GM19328 (cell line): Measurements from ENCODE around the gene SRMS.
"Not testable (repeated sequence)": the region's sequence is repeated elsewhere in the genome, so short reads cannot be mapped to it uniquely, and the experiment has no call there.

Experiments used
- ATAC-seq: cut with Tn5 transposase; IDR thresholded peaks from one replicate; pipeline ENCODE4 v1.9.1; 2021; ENCODE audit warnings: mild to moderate bottlenecking, moderate library complexity; ENCODE audit not compliant: unreplicated experiment

The SRMS gene

GRCh38 chr20:63579017-63579694 lies 31.6 kb upstream of the SRMS start:
- ATAC-seq: no peak

DNA sequence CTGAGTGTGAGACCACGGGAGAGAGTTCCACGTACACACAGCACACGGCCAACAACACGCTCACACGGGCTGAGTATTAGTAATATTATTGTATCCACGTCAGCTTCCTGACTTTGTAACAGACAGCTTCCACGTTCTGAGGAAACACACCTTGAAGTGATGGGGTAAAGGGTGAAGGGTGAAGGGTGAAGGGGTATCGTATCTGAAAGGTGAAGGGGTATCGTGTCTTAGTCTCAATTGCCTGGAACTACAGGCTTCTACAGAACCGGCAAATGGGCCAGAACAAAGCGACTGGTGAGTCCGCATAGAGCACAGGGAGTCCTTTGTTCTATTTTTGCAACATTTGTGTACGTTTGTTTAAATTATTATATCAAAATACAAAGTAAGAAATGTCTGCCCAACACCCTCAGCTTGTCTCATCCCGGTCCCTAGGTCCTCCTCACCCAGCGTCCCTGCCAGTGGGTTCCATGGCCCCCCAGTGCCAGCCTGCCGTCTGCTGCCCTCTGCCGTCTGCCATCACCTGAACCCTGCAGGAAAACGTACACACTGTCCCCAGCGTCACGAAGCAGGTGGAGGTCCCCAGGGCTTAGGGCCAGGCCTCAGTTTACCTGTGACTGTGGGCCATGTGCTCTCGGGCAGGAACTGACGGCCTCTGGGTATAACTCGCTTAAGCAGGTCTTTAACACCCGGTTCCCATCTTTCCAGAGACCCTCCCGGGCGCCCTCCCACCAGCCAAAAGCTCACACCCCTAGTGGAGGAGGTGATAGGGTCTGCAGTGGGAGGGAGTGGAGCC lies 30.9 kb upstream of the SRMS start:
- ATAC-seq: no peak

DNA sequence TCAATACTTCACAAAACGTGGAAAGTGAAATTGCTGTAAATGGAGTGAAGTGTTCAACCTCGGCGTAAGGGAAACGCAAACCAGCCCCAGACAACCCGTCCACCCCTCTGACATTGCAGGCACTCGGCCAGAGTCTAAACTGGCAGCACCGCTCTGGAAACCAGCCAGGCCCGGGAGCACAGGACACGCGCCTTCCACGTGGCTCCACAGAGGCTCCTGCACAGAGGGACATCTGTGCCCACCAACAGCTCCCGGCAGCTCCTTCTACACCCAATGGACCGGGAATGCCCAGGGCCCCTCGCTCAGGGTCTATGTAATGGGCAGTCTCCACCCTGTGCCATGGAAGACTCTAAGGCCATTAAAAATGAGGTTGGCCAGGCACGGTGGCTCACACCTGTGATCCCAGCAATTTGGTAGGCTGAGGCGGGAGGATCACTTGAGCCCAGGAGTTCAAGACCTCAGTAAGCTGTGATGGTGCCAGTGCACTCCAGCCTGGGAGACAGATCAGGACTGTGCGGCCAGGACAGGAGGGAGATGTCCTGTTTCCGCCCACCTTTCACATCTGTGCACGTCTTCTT lies 29.9 kb upstream of the SRMS start:
- no peak for ATAC-seq

- no peak for ATAC-seq
Measured at GRCh38 chr20:63576311-63576710, 28.8 kb upstream of the SRMS start.

DNA sequence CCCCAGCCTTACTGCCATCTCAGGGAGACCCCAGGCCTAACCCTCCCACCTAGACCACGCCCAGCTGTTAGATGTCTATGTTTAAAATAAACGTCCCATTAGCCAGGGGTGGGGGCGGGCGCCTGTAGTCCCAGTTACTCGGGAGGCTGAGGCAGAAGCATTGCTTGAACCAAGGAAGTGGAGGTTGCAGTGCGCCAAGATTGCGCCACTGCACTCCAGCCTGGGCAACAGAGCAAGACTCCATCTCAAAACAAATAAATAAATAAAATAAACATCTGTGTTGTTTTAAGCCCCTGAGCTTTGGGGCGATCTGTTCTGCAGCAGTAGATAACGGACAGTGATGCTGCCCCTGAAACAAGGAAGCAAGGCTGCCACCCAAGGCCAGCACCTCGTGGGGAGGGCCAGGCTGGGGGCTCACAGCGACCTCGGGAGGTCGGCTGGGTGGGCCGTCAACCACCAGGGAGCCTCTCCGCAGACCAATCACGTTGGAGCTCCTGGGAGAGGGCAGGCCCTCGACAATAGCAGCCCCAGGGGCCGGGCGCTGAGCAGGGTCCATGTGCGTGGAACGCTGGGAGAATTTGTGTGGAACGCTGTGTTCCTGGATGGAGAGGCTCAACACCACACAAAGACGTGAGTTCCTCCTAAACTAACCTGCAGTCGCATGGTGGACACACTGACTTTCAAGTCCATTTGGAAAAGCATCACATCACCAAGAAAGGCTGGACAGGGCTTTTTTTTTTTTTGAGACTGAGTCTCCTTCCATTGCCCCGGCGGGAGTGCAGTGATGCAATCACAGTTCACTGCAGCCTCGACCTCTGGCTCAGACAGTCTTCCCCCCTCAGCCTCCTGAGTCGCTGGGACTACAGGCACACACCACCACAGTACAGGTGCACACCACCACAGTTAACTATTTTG lies 27.5 kb upstream of the SRMS start:
- no peak for ATAC-seq

GRCh38 chr20:63574156-63574828 lies 26.7 kb upstream of the SRMS start, which contains the start of gene HELZ2:
HELZ2 (minus strand) TSS chr20:63574239; CDS start chr20:63572385, 1,854 bp downstream.
- no peak for ATAC-seq

DNA sequence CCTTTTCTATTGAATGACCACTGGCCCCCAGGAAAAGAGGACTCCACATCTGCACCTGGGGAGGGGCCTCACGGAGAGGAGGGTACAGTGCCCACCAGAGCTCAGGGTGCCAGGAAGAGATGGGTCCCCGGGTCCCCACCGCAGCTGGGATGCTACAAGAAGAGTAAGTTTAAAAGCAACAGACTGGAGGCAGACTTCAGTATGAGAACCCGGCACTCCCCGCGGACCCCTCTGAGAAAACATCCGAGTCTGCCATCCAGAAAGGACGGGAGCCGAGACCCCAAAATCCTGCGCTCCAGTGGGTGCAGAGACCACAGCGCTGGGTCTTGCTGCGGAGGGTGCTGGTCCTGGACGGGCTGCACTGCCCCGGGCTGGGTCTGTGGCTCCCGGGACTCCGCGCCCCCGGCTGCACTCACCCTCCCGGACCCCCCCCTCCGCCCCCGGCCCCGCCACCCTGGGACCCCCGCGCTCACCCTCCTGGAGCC lies 26.1 kb upstream of the SRMS start:
- no peak for ATAC-seq

DNA sequence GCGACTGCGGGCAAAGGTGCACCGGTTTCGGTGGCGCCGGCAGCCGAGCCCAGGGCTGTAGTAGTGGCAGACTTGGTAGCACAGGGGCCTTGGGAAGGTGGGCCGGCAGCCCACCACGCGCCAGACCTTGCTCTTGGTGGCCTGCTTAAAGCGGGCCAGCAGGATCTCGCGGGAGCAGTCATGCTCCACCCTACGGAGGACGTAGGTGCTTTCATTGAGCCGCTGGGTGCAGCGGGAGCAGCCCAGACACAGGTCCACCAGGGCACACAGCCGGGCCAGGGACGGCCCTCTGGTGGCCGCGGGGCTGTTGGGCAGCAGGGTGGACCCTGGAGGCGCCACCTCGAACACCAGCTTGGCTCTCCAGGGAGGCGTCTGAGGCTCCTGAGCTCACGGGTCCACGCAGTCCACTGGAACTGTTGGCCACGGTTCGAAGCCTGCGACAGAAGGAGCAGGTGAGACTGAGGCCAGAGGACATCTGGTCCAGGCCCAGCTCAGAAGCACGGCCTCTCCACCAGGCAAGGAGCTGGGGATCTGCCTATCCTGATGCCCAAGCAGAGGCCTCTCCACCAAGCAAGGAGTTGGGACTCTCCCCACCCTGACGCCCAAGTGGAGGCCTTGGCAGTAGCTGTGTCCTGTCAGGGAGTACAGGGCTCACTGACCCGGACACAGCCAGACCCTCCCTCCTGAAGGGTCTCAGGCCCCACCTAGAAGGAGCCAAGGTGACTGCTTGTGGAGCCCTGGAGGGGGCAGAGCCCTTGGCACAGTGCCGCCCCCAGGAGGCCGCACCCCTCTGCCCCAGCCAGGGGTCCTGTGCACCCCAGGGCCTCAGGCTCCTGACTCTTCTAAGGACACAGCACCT lies 25.5 kb upstream of the SRMS start:
- ATAC-seq: no peak

DNA sequence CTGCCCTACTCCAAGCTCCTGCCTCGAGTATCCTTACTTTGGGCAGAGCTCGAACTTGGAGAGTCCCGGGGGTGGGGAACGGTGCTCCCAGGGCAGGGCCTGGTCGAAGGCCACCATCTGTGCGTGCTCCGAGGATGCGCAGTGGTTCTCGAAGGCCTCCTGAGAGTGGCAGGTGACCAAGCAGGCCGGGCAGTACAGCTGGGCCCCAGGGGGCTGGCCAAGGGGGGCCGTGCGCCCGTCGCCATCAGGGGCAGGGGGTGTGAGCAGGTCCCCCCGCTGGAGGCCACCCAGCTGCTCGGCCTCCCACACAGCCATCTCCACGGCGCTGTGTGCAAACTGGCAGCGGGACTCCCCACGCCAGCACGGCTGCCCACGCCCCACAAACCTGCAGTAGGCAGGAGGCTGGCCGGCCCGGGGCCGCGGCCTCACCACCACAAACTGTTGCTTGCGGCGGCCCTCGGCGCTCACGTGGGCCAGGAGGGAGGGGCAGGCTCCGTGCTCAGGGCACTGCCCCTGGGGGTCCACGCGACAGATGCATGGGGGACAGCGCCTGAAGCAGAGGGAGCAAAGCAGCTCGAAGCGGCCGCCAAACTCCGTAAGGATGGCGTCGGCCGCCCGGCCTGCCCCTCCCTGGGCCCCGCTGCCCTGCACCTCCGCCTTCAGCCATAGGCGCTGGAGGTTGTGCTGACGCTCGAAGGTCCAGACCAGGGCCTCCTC lies 24.7 kb upstream of the SRMS start:
- ATAC-seq: no peak

- ATAC-seq: not testable (repeated sequence)
Measured at GRCh38 chr20:63571087-63571478, 23.5 kb upstream of the SRMS start.

DNA sequence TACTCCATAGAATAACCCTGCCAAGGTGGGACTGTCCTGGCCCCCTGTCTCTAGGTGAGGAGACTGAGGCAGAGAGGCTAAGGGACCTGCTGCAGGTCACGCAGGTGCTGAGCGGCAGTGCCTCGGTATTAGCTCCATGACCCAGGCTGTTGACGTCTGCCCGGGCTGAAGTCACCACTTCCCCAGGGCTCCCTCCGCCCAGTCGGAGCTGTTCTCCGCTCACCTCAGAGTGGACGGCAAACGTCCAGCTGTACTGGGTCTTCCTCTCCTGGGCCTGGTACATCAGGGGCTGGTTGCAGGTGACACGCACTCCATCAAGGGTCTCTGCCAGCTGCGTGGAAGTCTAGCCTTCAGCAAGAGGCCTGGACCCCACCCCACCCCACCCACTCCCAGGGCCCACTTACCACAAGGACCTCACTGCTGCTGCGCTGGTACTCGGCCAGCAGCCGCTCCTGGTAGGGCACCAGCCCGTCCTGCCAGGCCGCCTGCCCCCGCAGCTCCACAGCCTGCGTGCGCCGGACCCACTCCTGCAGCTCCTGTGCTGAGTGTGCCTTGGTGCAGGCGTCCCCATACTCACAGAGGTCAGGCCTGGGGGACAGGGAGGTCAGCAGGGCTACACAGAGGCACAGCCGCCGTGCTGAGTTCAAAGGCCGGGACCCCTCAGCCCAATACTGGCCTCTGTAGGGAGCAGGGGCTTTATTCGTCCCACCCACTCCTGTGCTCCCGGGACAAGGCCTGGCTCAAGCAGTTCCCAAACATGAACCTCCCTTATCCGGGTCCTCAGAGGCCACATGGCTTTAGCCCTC lies 22.9 kb upstream of the SRMS start:
- ATAC-seq: no peak

DNA sequence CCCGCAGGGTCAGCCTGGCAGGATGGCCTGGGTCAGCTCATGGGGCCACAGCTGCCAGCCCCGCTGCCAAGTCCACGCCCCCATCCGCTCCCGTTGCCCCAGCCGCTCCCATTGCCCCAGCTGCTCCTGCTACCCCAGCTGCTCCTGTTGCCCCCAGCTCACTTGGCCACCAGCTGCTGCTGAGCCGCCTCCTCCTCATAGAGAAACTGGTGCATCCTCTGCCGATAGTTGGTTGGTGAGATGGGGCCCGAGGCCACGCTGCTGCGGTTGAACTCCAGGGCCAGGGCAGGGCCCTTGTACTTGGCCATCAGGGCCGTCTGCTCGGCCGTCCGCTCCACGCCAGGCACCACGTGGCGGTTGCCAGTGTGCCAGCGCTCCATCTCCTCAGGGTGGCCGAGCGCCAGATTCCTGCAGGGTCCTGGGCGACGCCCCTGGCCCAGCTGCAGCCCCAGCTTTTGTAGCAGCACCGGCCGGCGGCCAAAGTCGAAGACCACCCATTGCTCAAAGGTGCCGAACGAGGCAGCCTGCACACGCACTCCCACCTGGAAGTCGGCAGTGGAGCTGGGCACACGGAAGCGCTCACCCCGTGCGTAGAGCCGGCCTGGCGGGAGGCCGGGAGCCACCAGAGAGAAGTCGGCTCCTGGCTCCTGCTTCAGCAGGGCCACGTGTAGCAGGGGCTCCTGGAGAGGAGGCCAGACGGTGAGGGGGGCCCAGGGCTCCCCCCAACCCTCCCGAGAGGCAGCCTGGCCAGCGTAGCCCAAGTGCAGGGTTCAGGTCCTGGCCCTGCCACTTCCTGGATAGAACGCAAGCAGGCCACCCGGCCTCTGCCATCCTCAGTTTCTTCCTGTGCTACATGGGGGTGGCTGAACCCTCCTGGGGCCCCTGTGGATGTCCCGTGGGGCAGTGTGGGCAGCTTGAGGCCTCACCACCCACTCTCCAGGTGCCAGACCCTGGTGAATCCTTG lies 21.7 kb upstream of the SRMS start:
- no peak for ATAC-seq

DNA sequence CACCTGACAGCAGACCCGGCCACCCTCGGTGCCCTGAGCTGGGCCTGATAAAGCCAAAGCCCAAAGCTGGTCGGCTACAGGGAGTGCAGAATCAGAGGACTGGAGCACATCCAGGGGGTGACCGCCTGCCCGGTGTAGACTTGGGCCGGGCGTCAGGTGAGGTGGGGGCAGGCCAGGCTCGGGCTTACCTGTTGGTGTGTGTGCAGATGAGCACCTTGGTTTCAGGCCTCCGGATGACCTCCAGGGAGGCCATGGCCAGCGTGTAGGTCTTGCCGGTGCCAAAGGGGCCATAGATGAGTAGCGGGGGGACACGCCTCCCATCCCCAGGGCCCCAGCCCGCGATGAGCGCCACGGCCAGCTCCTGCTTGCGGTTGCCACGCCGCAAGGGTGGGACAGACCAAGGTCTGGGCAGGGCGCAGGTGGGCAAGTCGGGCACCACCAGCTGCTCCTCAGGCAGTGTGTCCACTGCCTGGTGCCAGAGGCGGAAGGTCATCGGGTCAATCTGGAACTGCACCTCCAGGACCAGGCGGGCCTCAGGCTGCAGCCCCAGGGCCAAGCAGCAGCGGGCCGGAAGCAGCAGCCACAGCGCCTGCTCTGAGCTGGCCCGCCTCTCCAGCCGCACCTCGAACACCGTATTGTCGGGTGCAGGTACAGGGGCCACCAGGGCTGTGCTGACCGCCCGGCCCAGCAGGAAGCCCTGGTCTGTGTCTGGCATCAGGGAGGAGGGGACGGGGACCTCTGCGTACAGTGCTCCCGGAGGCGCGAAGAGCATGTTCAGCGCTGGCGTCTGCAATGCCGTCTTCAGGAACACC lies 20.8 kb upstream of the SRMS start:
- peak; percentile 18 for ATAC-seq

DNA sequence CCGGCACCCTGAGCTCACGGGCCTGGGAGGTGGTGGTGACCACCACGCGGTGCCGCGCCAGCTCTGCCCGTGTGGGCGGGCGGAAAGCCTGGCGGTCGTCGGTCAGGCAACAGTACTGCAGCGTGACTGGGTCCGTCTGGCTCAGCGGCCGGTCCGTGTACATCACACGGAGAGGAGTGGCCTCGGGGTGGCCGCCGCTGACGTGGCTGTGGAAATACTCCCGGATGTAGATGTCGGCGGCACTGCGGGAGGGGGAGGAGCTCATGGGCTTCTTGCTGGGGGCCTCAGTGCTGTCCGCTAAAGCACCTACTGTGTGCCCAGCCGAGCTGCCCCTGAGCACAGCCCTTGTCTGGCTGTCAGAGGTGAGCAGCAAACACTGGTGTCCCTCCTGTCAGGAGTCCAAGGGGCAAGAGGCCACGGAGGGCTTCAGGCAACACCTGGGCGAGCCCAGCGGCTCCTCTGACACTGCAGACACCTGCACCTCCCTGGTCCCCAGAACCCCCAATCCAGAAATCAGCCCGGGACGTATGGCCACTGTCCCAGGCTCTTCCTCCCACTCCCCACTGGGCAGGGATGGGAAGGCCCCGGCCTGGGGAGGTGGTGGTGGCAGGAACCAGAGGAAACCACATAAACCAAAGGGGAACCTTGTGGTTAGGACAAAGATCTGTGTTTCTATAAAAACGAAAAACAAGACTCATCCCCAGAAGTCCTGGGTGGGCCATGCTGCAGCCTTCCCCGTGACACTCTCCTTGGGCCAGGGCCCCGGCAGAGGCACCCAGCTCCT lies 20.0 kb upstream of the SRMS start:
- ATAC-seq: peak; percentile 56

DNA sequence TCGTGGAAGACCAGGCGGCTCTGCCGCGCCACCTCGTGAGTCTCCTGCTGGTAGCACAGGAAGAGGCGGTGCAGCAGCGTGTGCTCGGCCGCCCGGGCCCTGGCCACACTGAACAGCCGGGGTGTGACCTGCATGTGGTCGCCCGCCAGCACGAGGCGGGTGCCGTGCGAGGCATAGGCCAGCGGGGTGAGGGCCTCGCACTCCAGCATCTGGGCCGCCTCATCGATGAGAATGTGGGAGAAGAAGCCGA lies 19.5 kb upstream of the SRMS start:
- no peak for ATAC-seq
